ENCODE measurements around the gene ARID1B. TPM values are rescaled to one million over a fixed set of nuclear protein-coding genes. Genes with fewer than 3 reads are reported as not detected.

Gene ARID1B
- total and polyA plus RNA-seq, 2 donors (not counting 1 experiment from before 2014, with no cell fraction given), result 47.2 to 280 TPM

GRCh38 chr6:156897907-156898531 lies 120.8 kb downstream of the ARID1B start:
- Mint-ChIP-seq H3K4me1 (peaks cover 56% of the 10 kb centered on the region), H3K4me3 (no peak overlapping the region), H3K27me3 (no peaks in the 10 kb centered on the region), H3K27ac (no peak overlapping the region), H3K9me3 (ENCODE audit: insufficient read depth) (no peaks in the 10 kb centered on the region)
- peaks cover 77% of the 10 kb centered on the region for H4K20me1 ChIP-seq (ENCODE audit: control insufficient read depth, insufficient read depth, low read length, poor library complexity, severe bottlenecking)
- ATAC-seq (ENCODE audit: low read depth), result no peak
- DNase-seq, result no peak
- 98% methylated on average over 10 of the region's 13 CpGs for WGBS (ENCODE audit: insufficient coverage)
- H3K4me3 ChIP-seq (ENCODE audit: control extremely low read depth in 1 of 5, extremely low read depth in 1 of 5, insufficient read depth in 1 of 5, low read depth in 2 of 5, low read length in 4 of 5), result no peak overlapping the region
- H2AFZ ChIP-seq (ENCODE audit: insufficient read depth, low read depth, low read length, poor library complexity, severe bottlenecking), result no peak overlapping the region
- intact Hi-C loops (cut with micrococcal nuclease), result no loop called here
- TF ChIP-seq CTCF (IDR thresholded peaks at IDR 0.05) (no peak), EZH2 (IDR thresholded peaks at IDR 0.05; ENCODE audit: borderline replicate concordance, insufficient read depth, low read depth, low read length, poor library complexity, severe bottlenecking) (no peak)
- no peak overlapping the region for H3K9ac ChIP-seq (ENCODE audit: low read length)
- H3K4me1 ChIP-seq (ENCODE audit: control insufficient read depth in 2 of 2, insufficient read depth in 2 of 2, low read length in 2 of 2), result peaks cover 4 to 8% of the 10 kb centered on the region in 2 donors
- H3K27me3 ChIP-seq (replicated peaks in 1 of 4; ENCODE audit: control extremely low read depth in 1 of 4, control insufficient read depth in 3 of 4, insufficient read depth in 4 of 4, low read length in 3 of 4), result no peaks in the 10 kb centered on the region
- H3K36me3 ChIP-seq (replicated peaks in 1 of 2; ENCODE audit: control extremely low read depth in 1 of 2, control insufficient read depth in 1 of 2, extremely low read depth in 1 of 2, insufficient read depth in 2 of 2, low read length in 1 of 2), result peaks cover 0 to 4% of the 10 kb centered on the region in 2 experiments
- no peak overlapping the region for H3K4me2 ChIP-seq (replicated peaks; ENCODE audit: low read depth, low read length, poor library complexity, severe bottlenecking)
- CTCF ChIA-PET, result no interaction called here
- no peak overlapping the region for H3K27ac ChIP-seq (ENCODE audit: low read length in 2 of 2)
- no peaks in the 10 kb centered on the region for H3K9me3 ChIP-seq (ENCODE audit: control extremely low read depth in 1 of 3, control insufficient read depth in 2 of 3, insufficient read depth in 1 of 3, low read length in 2 of 3)
- peaks cover 99% of the 10 kb centered on the region for H3K79me2 ChIP-seq (ENCODE audit: control insufficient read depth, insufficient read depth, low read length)
- POLR2A ChIA-PET, result interaction anchor here (0.6 kb wide), 1 partner anchor 17 kb away, joined by 3 read pairs; no protein-coding TSS in a partner anchor

DNA sequence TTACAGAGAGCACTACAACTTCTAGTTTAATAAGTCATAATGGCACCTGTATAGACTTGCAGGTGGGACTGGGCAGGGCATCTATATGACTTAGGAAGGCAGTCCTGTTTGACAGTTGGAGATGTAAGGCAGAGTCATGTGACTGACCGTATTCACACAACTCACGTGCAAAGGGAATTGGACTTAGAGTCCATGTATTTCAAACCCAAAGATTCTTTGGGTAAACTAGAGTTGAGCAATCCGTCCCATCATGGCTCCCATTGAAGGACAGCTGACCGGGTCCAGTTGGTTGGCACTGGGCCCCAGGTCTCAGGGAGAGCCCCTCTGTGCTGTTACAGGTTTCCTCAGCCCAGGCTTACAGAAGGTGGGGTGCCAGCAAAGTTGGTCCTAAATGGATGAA lies 121.9 kb downstream of the ARID1B start:
- Histone ChIP-seq H3K27me3 (replicated peaks in 1 of 4; ENCODE audit: control extremely low read depth in 1 of 4, control insufficient read depth in 3 of 4, insufficient read depth in 4 of 4, low read length in 3 of 4) (no peaks in the 10 kb centered on the region), H3K9me3 (ENCODE audit: control extremely low read depth in 1 of 3, control insufficient read depth in 2 of 3, insufficient read depth in 1 of 3, low read length in 2 of 3) (no peaks in the 10 kb centered on the region), H2AFZ (ENCODE audit: insufficient read depth, low read depth, low read length, poor library complexity, severe bottlenecking) (no peak overlapping the region), H3K36me3 (replicated peaks in 1 of 2; ENCODE audit: control extremely low read depth in 1 of 2, control insufficient read depth in 1 of 2, extremely low read depth in 1 of 2, insufficient read depth in 2 of 2, low read length in 1 of 2) (peaks cover 4 to 5% of the 10 kb centered on the region in 2 experiments), H3K27ac (ENCODE audit: low read length in 2 of 2) (no peak overlapping the region), H3K9ac (ENCODE audit: low read length) (no peak overlapping the region), H3K79me2 (ENCODE audit: control insufficient read depth, insufficient read depth, low read length) (peaks cover 98% of the 10 kb centered on the region), H3K4me2 (replicated peaks; ENCODE audit: low read depth, low read length, poor library complexity, severe bottlenecking) (no peak overlapping the region), H4K20me1 (ENCODE audit: control insufficient read depth, insufficient read depth, low read length, poor library complexity, severe bottlenecking) (peaks cover 69% of the 10 kb centered on the region), H3K4me1 (ENCODE audit: control insufficient read depth in 2 of 2, insufficient read depth in 2 of 2, low read length in 2 of 2) (peaks cover 4 to 8% of the 10 kb centered on the region in 2 donors), H3K4me3 (ENCODE audit: control extremely low read depth in 1 of 5, extremely low read depth in 1 of 5, insufficient read depth in 1 of 5, low read depth in 2 of 5, low read length in 4 of 5) (no peak overlapping the region)
- no peak for ATAC-seq (ENCODE audit: low read depth)
- 91% methylated on average over 4 of the region's 4 CpGs for WGBS (ENCODE audit: insufficient coverage)
- TF ChIP-seq CTCF (IDR thresholded peaks at IDR 0.05) (no peak), EZH2 (IDR thresholded peaks at IDR 0.05; ENCODE audit: borderline replicate concordance, insufficient read depth, low read depth, low read length, poor library complexity, severe bottlenecking) (no peak)
- no peak for DNase-seq
- POLR2A ChIA-PET, result no interaction called here
- Mint-ChIP-seq H3K27me3 (no peaks in the 10 kb centered on the region), H3K27ac (no peak overlapping the region), H3K9me3 (ENCODE audit: insufficient read depth) (no peaks in the 10 kb centered on the region), H3K4me1 (peaks cover 50% of the 10 kb centered on the region), H3K4me3 (no peak overlapping the region)
- CTCF ChIA-PET, result no interaction called here
- intact Hi-C loops (cut with micrococcal nuclease), result no loop called here
